ENCODE results near the gene EPN2. TPM values are rescaled to one million over a fixed set of nuclear protein-coding genes. Genes with fewer than 3 reads are reported as not detected.

The EPN2 gene
- total and polyA plus RNA-seq, 2 experiments from 2014 or later = 34.0 to 149 TPM

- no peaks in the 10 kb centered on the region for H3K36me3 ChIP-seq (ENCODE audit: insufficient read depth)
- Mint-ChIP-seq H3K4me1 (peaks cover 14% of the 10 kb centered on the region), H3K27me3 (ENCODE audit: insufficient read depth, low read depth, poor library complexity) (peaks cover 6% of the 10 kb centered on the region), H3K27ac (no peak overlapping the region; the same call in 1 of the 2 replicates), H3K4me3 (peak overlapping the region; percentile 89), H3K9me3 (no peaks in the 10 kb centered on the region), H3K36me3 (ENCODE audit: low read depth) (no peaks in the 10 kb centered on the region; the same call in 2 of the 3 replicates)
- peak overlapping the region; percentile 97 for H3K4me2 ChIP-seq
- no peaks in the 10 kb centered on the region for H4K20me1 ChIP-seq (replicated peaks; ENCODE audit: insufficient read depth)
- H3K4me3 ChIP-seq = peak overlapping the region; percentile 91
- H3K27ac ChIP-seq (ENCODE audit: low read depth) = no peak overlapping the region
- no peaks in the 10 kb centered on the region for H3F3A ChIP-seq (replicated peaks; ENCODE audit: low read depth)
- TF ChIP-seq POLR2AphosphoS5 (IDR thresholded peaks at IDR 0.05; ENCODE audit: low read depth) = no peak
- TF ChIP-seq, protein P1, sequence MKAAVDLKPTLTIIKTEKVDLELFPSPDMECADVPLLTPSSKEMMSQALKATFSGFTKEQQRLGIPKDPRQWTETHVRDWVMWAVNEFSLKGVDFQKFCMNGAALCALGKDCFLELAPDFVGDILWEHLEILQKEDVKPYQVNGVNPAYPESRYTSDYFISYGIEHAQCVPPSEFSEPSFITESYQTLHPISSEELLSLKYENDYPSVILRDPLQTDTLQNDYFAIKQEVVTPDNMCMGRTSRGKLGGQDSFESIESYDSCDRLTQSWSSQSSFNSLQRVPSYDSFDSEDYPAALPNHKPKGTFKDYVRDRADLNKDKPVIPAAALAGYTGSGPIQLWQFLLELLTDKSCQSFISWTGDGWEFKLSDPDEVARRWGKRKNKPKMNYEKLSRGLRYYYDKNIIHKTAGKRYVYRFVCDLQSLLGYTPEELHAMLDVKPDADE (IDR thresholded peaks at IDR 0.05) = no peak
- no peak for TF ChIP-seq ZNF331 (CRISPR knock-in tag; IDR thresholded peaks at IDR 0.05; ENCODE audit: low read depth)
- TF ChIP-seq JUNB (IDR thresholded peaks at IDR 0.05; ENCODE audit: unreplicated experiment) = no peak
- TF ChIP-seq NANOG (IDR thresholded peaks at IDR 0.05; ENCODE audit: borderline replicate concordance) = no peak
- TF ChIP-seq CTCF (conservative IDR thresholded peaks at IDR 0.05; ENCODE audit: low read depth in 2 of 2) = no peak
- TF ChIP-seq ZNF462 (CRISPR knock-in tag; IDR thresholded peaks at IDR 0.05) = no peak
- no peak for TF ChIP-seq STAT1 (IDR thresholded peaks at IDR 0.05; ENCODE audit: unreplicated experiment)
- TF ChIP-seq EZH2phosphoT487 (IDR thresholded peaks at IDR 0.05; ENCODE audit: unreplicated experiment) = no peak
- TF ChIP-seq CREB1 (CRISPR knock-in tag; IDR thresholded peaks at IDR 0.05; ENCODE audit: low read depth) = no peak
- TF ChIP-seq, protein P2, sequence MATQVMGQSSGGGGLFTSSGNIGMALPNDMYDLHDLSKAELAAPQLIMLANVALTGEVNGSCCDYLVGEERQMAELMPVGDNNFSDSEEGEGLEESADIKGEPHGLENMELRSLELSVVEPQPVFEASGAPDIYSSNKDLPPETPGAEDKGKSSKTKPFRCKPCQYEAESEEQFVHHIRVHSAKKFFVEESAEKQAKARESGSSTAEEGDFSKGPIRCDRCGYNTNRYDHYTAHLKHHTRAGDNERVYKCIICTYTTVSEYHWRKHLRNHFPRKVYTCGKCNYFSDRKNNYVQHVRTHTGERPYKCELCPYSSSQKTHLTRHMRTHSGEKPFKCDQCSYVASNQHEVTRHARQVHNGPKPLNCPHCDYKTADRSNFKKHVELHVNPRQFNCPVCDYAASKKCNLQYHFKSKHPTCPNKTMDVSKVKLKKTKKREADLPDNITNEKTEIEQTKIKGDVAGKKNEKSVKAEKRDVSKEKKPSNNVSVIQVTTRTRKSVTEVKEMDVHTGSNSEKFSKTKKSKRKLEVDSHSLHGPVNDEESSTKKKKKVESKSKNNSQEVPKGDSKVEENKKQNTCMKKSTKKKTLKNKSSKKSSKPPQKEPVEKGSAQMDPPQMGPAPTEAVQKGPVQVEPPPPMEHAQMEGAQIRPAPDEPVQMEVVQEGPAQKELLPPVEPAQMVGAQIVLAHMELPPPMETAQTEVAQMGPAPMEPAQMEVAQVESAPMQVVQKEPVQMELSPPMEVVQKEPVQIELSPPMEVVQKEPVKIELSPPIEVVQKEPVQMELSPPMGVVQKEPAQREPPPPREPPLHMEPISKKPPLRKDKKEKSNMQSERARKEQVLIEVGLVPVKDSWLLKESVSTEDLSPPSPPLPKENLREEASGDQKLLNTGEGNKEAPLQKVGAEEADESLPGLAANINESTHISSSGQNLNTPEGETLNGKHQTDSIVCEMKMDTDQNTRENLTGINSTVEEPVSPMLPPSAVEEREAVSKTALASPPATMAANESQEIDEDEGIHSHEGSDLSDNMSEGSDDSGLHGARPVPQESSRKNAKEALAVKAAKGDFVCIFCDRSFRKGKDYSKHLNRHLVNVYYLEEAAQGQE (IDR thresholded peaks at IDR 0.05; ENCODE audit: unreplicated experiment) = no peak
- no peak for TF ChIP-seq ZNF114 (CRISPR knock-in tag; IDR thresholded peaks at IDR 0.05)
- H3K79me2 ChIP-seq (replicated peaks; ENCODE audit: insufficient read depth) = no peaks in the 10 kb centered on the region
- ATAC-seq (no peak), DNase-seq (ENCODE audit: low spot score) (no peak)
- H3K27me3 ChIP-seq (ENCODE audit: insufficient read depth) = no peaks in the 10 kb centered on the region
- no peaks in the 10 kb centered on the region for H3K9me2 ChIP-seq (ENCODE audit: insufficient read depth)
- no peak overlapping the region for H2AFZ ChIP-seq
- peaks cover 11% of the 10 kb centered on the region for H3K4me1 ChIP-seq (ENCODE audit: insufficient read depth)
Measured at GRCh38 chr17:19363460-19364035, 126.4 kb downstream of the EPN2 start.
